Spleen (tissue), 7 donors: ENCODE measurements around the gene NCLN.

Experiments used
- POLR2A ChIP-seq, 3 donors: fragments of 450-650 bp; IDR thresholded peaks; one replicate each; pipeline ENCODE4 v1.5.1; 2017; ENCODE audit warnings: antibody characterized with exemption in 3 of 3, mild to moderate bottlenecking in 1 of 3
- TF ChIP-seq, protein P1 (sequence below), 11 experiments: fragments of 200-600 bp in 7 of 11; fragments of 450-650 bp in 4 of 11; sonication (generic) in 4 of 11; IDR thresholded peaks in 8 of 11; conservative IDR thresholded peaks in 3 of 11; 1 replicate in 7 of 11; 2 replicates in 4 of 11; pipeline versions ENCODE4 v1.4.0 to v1.8.0; 2016 to 2021; ENCODE audit warnings: antibody characterized with exemption in 11 of 11, inconsistent platforms in 4 of 11, mild to moderate bottlenecking in 1 of 11
- donor health status: DM: no; HTN: no; CAD: no; lungs with moderate emphysema.
- donor health status: DM: no; HTN: no; CAD: no.
- donor health status: DM: no; HTN: no; CAD: no.

DNA sequence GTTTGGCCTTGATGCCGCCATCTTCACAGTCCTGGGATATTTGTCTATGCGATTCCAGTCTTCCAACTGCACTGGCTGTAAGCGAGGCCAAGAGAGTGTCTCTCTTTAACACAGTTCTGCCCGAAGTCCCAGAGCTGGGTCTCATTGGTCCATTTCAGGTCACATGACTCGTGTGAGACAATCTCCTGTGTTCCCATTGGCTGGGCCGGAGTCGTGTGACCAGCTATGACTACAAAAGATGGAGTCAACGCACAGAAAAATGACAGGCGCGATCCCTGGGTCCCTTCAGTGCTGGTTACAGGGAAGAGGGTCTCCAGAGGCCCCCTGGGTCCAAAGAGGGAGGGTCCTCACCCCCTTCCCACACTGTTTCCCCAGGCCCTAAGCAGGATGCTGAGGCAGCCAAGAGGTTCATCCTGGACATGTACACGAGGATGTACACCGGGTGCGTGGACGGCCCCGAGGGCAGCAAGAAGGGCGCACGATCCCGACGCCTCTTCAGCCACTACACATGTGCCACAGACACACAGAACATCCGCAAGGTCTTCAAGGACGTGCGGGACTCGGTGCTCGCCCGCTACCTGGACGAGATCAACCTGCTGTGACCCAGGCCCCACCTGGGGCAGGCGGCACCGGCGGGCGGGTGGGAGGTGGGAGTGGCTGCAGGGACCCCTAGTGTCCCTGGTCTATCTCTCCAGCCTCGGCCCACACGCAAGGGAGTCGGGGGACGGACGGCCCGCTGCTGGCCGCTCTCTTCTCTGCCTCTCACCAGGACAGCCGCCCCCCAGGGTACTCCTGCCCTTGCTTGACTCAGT, 23.1 kb upstream of the NCLN start:
- TF ChIP-seq, protein P1, sequence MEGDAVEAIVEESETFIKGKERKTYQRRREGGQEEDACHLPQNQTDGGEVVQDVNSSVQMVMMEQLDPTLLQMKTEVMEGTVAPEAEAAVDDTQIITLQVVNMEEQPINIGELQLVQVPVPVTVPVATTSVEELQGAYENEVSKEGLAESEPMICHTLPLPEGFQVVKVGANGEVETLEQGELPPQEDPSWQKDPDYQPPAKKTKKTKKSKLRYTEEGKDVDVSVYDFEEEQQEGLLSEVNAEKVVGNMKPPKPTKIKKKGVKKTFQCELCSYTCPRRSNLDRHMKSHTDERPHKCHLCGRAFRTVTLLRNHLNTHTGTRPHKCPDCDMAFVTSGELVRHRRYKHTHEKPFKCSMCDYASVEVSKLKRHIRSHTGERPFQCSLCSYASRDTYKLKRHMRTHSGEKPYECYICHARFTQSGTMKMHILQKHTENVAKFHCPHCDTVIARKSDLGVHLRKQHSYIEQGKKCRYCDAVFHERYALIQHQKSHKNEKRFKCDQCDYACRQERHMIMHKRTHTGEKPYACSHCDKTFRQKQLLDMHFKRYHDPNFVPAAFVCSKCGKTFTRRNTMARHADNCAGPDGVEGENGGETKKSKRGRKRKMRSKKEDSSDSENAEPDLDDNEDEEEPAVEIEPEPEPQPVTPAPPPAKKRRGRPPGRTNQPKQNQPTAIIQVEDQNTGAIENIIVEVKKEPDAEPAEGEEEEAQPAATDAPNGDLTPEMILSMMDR (IDR thresholded peaks at IDR 0.05 in 8 of 11, conservative IDR thresholded peaks at IDR 0.05 in 3 of 11): no peak
- TF ChIP-seq POLR2A (IDR thresholded peaks at IDR 0.05): no peak
